ENCODE measurements around the gene KLK5. TPM values are rescaled to one million over a fixed set of nuclear protein-coding genes. Genes with fewer than 3 reads are reported as not detected.

Gene KLK5
- polyA plus RNA-seq, 3 donors, result not detected

GRCh38 chr19:50979758-50980157, 26.9 kb upstream of the KLK5 start:
- Histone ChIP-seq H3K36me3 (replicated peaks in 1 of 2; ENCODE audit: control insufficient read depth in 1 of 2, insufficient read depth in 2 of 2, low read length in 2 of 2) (no peaks in the 10 kb centered on the region), H3K79me2 (ENCODE audit: insufficient read depth, low read length) (no peaks in the 10 kb centered on the region), H3K9ac (ENCODE audit: insufficient read depth, low read length, poor library complexity, severe bottlenecking) (no peak overlapping the region), H3K9me3 (replicated peaks in 1 of 2; ENCODE audit: control insufficient read depth in 1 of 2, insufficient read depth in 1 of 2, low read length in 2 of 2) (no peaks in the 10 kb centered on the region), H2AFZ (ENCODE audit: insufficient read depth, low read depth, low read length, poor library complexity, severe bottlenecking) (no peak overlapping the region), H3K27me3 (ENCODE audit: control insufficient read depth in 2 of 2, insufficient read depth in 2 of 2, low read length in 2 of 2) (peaks cover 0 to 7% of the 10 kb centered on the region in 2 donors), H3K4me1 (ENCODE audit: control insufficient read depth in 1 of 2, insufficient read depth in 2 of 2, low read length in 2 of 2) (no peaks in the 10 kb centered on the region), H3K4me2 (replicated peaks; ENCODE audit: extremely low read depth, low read length, poor library complexity, severe bottlenecking) (no peak overlapping the region), H4K20me1 (ENCODE audit: insufficient read depth, low read length) (no peaks in the 10 kb centered on the region), H3K27ac (ENCODE audit: low read depth in 1 of 2, low read length in 2 of 2) (no peak overlapping the region), H3K4me3 (replicated peaks in 1 of 3; ENCODE audit: low read depth in 2 of 3, low read length in 3 of 3) (no peak overlapping the region)
- H3K36me3 Mint-ChIP-seq, result no peaks in the 10 kb centered on the region
- H3K27ac Mint-ChIP-seq, result no peak overlapping the region
- peaks cover 24 to 43% (median 25%) of the 10 kb centered on the region in 3 donors for H3K27me3 Mint-ChIP-seq (ENCODE audit: low read depth in 3 of 3)
- H3K9me3 Mint-ChIP-seq, result peaks cover 0 to 5% (median 1%) of the 10 kb centered on the region in 7 donors
- TF ChIP-seq CTCF (IDR thresholded peaks at IDR 0.05), result no peak
- WGBS (ENCODE audit: insufficient coverage), result 53% methylated on average over 8 of the region's 8 CpGs
- no peaks in the 10 kb centered on the region for H3K4me1 Mint-ChIP-seq
- DNase-seq, result no peak
- no peak overlapping the region for H3K4me3 Mint-ChIP-seq
- intact Hi-C loops (cut with micrococcal nuclease), result no loop called here

GRCh38 chr19:50978772-50979390, 26.0 kb upstream of the KLK5 start:
- H3K4me1 ChIP-seq (ENCODE audit: control insufficient read depth in 1 of 2, insufficient read depth in 2 of 2, low read length in 2 of 2), result no peaks in the 10 kb centered on the region
- H3K27ac Mint-ChIP-seq, result peak overlapping the region in 1 of 7 donors; percentile 11
- H2AFZ ChIP-seq (ENCODE audit: insufficient read depth, low read depth, low read length, poor library complexity, severe bottlenecking), result no peak overlapping the region
- no peaks in the 10 kb centered on the region for H3K9me3 ChIP-seq (replicated peaks in 1 of 2; ENCODE audit: control insufficient read depth in 1 of 2, insufficient read depth in 1 of 2, low read length in 2 of 2)
- no peak overlapping the region for H3K4me3 Mint-ChIP-seq
- 69% methylated on average over 3 of the region's 5 CpGs for WGBS (ENCODE audit: insufficient coverage)
- no peaks in the 10 kb centered on the region for H3K36me3 Mint-ChIP-seq
- H3K27me3 Mint-ChIP-seq (ENCODE audit: low read depth in 3 of 3), result peaks cover 16 to 35% (median 19%) of the 10 kb centered on the region in 3 donors
- TF ChIP-seq CTCF (IDR thresholded peaks at IDR 0.05), result no peak
- no peak overlapping the region for H3K27ac ChIP-seq (ENCODE audit: low read depth in 1 of 2, low read length in 2 of 2)
- H3K36me3 ChIP-seq (replicated peaks in 1 of 2; ENCODE audit: control insufficient read depth in 1 of 2, insufficient read depth in 2 of 2, low read length in 2 of 2), result no peaks in the 10 kb centered on the region
- H3K79me2 ChIP-seq (ENCODE audit: insufficient read depth, low read length), result no peaks in the 10 kb centered on the region
- no peak overlapping the region for H3K4me3 ChIP-seq (replicated peaks in 1 of 3; ENCODE audit: low read depth in 2 of 3, low read length in 3 of 3)
- no peaks in the 10 kb centered on the region for H3K4me1 Mint-ChIP-seq
- H4K20me1 ChIP-seq (ENCODE audit: insufficient read depth, low read length), result no peaks in the 10 kb centered on the region
- H3K9me3 Mint-ChIP-seq, result peaks cover 0 to 5% (median 0%) of the 10 kb centered on the region in 7 donors
- no peak for DNase-seq
- intact Hi-C loops (cut with micrococcal nuclease), result no loop called here
- H3K27me3 ChIP-seq (ENCODE audit: control insufficient read depth in 2 of 2, insufficient read depth in 2 of 2, low read length in 2 of 2), result peaks cover 0 to 5% of the 10 kb centered on the region in 2 donors
- H3K4me2 ChIP-seq (replicated peaks; ENCODE audit: extremely low read depth, low read length, poor library complexity, severe bottlenecking), result no peak overlapping the region
- no peak overlapping the region for H3K9ac ChIP-seq (ENCODE audit: insufficient read depth, low read length, poor library complexity, severe bottlenecking)

All from CD14-positive monocyte (primary cell).